Measurements from ENCODE around the gene UNK. TPM values are rescaled to one million over a fixed set of nuclear protein-coding genes. Genes with fewer than 3 reads are reported as not detected.
A peak's percentile ranks its signal among the peaks of the same experiment; 100 is the strongest.

UNK gene
- total and polyA plus RNA-seq, 2 of the 13 experiments (the other 11 are each of a cell fraction or from before 2014, with no cell fraction given): 31.6 to 33.0 TPM

GRCh38 chr17:75785016-75785890 is 647 bp downstream of the UNK start (continued):
- TF ChIP-seq, protein P1, sequence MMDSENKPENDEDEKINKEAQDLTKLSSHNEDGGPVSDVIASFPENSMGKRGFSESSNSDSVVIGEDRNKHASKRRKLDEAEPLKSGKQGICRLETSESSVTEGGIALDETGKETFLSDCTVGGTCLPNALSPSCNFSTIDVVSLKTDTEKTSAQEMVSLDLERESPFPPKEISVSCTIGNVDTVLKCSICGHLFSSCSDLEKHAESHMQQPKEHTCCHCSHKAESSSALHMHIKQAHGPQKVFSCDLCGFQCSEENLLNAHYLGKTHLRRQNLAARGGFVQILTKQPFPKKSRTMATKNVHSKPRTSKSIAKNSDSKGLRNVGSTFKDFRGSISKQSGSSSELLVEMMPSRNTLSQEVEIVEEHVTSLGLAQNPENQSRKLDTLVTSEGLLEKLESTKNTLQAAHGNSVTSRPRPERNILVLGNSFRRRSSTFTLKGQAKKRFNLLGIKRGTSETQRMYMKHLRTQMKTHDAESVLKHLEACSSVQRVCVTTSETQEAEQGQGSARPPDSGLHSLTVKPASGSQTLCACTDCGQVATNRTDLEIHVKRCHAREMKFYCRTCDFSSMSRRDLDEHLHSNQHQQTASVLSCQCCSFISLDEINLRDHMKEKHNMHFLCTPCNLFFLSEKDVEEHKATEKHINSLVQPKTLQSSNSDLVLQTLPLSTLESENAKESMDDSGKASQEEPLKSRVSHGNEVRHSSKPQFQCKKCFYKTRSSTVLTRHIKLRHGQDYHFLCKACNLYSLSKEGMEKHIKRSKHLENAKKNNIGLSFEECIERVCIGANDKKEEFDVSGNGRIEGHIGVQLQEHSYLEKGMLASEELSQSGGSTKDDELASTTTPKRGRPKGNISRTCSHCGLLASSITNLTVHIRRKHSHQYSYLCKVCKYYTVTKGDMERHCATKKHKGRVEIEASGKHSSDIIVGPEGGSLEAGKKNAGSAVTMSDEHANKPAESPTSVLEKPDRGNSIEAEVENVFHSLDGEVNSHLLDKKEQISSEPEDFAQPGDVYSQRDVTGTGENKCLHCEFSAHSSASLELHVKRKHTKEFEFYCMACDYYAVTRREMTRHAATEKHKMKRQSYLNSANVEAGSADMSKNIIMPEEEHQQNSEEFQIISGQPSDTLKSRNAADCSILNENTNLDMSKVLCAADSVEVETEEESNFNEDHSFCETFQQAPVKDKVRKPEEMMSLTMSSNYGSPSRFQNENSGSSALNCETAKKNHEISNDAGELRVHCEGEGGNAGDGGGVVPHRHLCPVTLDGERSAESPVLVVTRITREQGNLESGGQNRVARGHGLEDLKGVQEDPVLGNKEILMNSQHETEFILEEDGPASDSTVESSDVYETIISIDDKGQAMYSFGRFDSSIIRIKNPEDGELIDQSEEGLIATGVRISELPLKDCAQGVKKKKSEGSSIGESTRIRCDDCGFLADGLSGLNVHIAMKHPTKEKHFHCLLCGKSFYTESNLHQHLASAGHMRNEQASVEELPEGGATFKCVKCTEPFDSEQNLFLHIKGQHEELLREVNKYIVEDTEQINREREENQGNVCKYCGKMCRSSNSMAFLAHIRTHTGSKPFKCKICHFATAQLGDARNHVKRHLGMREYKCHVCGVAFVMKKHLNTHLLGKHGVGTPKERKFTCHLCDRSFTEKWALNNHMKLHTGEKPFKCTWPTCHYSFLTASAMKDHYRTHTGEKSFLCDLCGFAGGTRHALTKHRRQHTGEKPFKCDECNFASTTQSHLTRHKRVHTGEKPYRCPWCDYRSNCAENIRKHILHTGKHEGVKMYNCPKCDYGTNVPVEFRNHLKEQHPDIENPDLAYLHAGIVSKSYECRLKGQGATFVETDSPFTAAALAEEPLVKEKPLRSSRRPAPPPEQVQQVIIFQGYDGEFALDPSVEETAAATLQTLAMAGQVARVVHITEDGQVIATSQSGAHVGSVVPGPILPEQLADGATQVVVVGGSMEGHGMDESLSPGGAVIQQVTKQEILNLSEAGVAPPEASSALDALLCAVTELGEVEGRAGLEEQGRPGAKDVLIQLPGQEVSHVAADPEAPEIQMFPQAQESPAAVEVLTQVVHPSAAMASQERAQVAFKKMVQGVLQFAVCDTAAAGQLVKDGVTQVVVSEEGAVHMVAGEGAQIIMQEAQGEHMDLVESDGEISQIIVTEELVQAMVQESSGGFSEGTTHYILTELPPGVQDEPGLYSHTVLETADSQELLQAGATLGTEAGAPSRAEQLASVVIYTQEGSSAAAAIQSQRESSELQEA (CRISPR knock-in tag; IDR thresholded peaks at IDR 0.05; ENCODE audit: not compliant biosample characterization): peak; percentile 49
- 0 out of 2 replicates have a peak, but pooled peaks have one; percentile 80 for TF ChIP-seq PBX3 (CRISPR knock-in tag; IDR thresholded peaks at IDR 0.05; ENCODE audit: borderline replicate concordance)
- no peak for TF ChIP-seq PAF1 (CRISPR knock-in tag; IDR thresholded peaks at IDR 0.05)
- peak; percentile 55 for TF ChIP-seq PHF20 (CRISPR knock-in tag; IDR thresholded peaks at IDR 0.05)
- peak; percentile 80; the same call in 1 of the 2 replicates for TF ChIP-seq ARID4A (CRISPR knock-in tag; IDR thresholded peaks at IDR 0.05; ENCODE audit: borderline replicate concordance)
- 0 out of 2 replicates have a peak, but pooled peaks have one; percentile 57 for TF ChIP-seq THAP7 (CRISPR knock-in tag; IDR thresholded peaks at IDR 0.05)
- peak; percentile 51 for TF ChIP-seq PHF5A (CRISPR knock-in tag; IDR thresholded peaks at IDR 0.05; ENCODE audit: low read depth, unreplicated experiment)
- TF ChIP-seq RXRB (CRISPR knock-in tag; IDR thresholded peaks at IDR 0.05; ENCODE audit: borderline replicate concordance): no peak; the same call in 1 of the 2 replicates
- TF ChIP-seq ZBTB25 (CRISPR knock-in tag; IDR thresholded peaks at IDR 0.05): peak; percentile 61; the same call in 1 of the 2 replicates
- TF ChIP-seq ZNF543 (CRISPR knock-in tag; IDR thresholded peaks at IDR 0.05): peak; percentile 85

Measured in HepG2 (cell line).